K562 (cell line): ENCODE data around the gene SELENOI. TPM values are rescaled to one million over a fixed set of nuclear protein-coding genes. Genes with fewer than 3 reads are reported as not detected.
A peak's percentile ranks its signal among the peaks of the same experiment; 100 is the strongest.

Source experiments
- CAMTA2 ChIP-seq: fragments of 250-450 bp; sonication (Bioruptor Pico); conservative IDR thresholded peaks from 2 replicates; pipeline ENCODE4 v1.5.1; 2022
- EGR1 ChIP-seq: fragments of 450-650 bp; conservative IDR thresholded peaks from 2 replicates; pipeline ENCODE4 v1.6.1; 2017; ENCODE audit warnings: mild to moderate bottlenecking
- GABPB1 ChIP-seq: sonication (generic); formaldehyde crosslinking; IDR thresholded peaks from 2 replicates; pipeline ENCODE4 v1.8.0; 2022; ENCODE audit warnings: mild to moderate bottlenecking, missing genetic modification reagents
- HOXB6 ChIP-seq: fragments of 250-450 bp; sonication (Bioruptor Pico); IDR thresholded peaks from 2 replicates; pipeline ENCODE4 v1.5.1; 2022; ENCODE audit warnings: mild to moderate bottlenecking, borderline replicate concordance
- ZNF143 ChIP-seq: sonication (generic); formaldehyde crosslinking; IDR thresholded peaks from 2 replicates; pipeline ENCODE4 v1.9.0; 2022; ENCODE audit warnings: mild to moderate bottlenecking, missing genetic modification reagents
- ZNF311 ChIP-seq: fragments of 250-450 bp; sonication (Bioruptor Pico); IDR thresholded peaks from 2 replicates; pipeline ENCODE4 v1.4.0; 2020; ENCODE audit warnings: mild to moderate bottlenecking, moderate library complexity
- polyA plus RNA-seq, 8 experiments: library from polyadenylated mRNA; depleted of rRNA in 4 of 8; stranded (reverse) in 5 of 8; unstranded in 3 of 8; fragments of >200 nt; fragmentation: Nextera tagmentation in 2 of 8; fragmentation: Illumina TruSeq in 1 of 8; extraction: Ambion mirVana in 2 of 8; extraction: Trizol in 1 of 8; gene quantifications; 2 replicates each; pipeline versions ENCODE4 v1.2.1 to v1.2.3, GENCODE V29; 2011 to 2014; ENCODE audit warnings: inconsistent platforms in 1 of 8, missing spikeins in 1 of 8
- total RNA-seq, 7 experiments: library from RNA; depleted of rRNA in 6 of 7; stranded (reverse); fragments of >200 nt in 6 of 7; fragmentation: Illumina TruSeq in 2 of 7; extraction: Trizol in 2 of 7; gene quantifications; 2 replicates each; pipeline versions ENCODE4 v1.2.1 to v1.2.3, GENCODE V29; 2011 to 2021; ENCODE audit warnings: low replicate concordance in 1 of 7
- TF ChIP-seq, protein P1 (sequence below): fragments of 450-650 bp; IDR thresholded peaks from 2 replicates; pipeline ENCODE4 v1.6.1; 2016; ENCODE audit warnings: mild to moderate bottlenecking, moderate library complexity

The SELENOI gene
- total and polyA plus RNA-seq, 9 of the 15 experiments (the other 6 are each of a cell fraction or from before 2014, with no cell fraction given) = 9.6 to 46.9 (median 24.4) TPM

DNA sequence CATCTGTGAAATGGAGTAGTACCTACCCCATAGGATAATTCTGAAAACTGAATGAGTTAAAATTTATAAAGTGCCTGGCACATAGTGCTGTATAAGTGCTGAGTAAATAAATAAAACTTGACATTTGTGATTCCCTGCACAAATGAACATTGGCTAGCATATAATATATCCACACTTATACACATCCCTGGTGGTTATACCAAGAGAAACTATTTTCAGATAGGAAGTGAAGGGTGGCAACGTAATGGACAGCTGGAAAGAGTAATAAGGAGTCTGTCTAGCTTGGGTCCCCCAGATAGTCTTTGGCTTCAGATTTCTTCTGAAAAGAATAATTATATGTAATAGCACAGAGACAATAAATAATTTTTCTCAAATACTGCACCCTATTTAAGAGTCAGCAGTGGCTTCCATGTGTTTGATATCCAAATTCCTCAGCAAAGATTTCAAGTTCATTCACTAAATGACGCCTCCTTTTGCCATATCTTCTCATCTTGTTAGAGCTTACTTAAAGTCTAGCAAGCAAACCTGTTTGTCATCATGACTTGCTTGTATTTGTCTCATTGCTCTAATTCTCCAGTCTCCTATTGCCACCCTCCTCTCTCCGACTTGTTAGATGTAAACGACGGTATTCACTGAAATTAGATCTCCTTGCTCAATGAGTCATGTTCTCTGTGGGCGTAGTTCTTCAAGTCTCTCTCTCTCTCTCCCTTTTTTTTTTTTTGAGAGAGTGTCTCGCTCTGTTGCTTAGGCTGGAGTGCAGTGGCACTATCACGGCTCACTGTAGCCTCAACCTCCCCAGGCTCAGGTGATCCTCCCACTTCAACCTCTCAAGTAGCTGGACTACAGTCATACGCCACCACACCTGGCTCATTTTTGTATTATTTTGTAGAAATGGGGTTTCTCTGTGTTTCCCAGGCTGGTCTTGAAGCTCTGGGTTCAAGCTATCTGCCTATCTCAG, 9.4 kb downstream of the SELENOI start (continued):
- TF ChIP-seq, protein P1, sequence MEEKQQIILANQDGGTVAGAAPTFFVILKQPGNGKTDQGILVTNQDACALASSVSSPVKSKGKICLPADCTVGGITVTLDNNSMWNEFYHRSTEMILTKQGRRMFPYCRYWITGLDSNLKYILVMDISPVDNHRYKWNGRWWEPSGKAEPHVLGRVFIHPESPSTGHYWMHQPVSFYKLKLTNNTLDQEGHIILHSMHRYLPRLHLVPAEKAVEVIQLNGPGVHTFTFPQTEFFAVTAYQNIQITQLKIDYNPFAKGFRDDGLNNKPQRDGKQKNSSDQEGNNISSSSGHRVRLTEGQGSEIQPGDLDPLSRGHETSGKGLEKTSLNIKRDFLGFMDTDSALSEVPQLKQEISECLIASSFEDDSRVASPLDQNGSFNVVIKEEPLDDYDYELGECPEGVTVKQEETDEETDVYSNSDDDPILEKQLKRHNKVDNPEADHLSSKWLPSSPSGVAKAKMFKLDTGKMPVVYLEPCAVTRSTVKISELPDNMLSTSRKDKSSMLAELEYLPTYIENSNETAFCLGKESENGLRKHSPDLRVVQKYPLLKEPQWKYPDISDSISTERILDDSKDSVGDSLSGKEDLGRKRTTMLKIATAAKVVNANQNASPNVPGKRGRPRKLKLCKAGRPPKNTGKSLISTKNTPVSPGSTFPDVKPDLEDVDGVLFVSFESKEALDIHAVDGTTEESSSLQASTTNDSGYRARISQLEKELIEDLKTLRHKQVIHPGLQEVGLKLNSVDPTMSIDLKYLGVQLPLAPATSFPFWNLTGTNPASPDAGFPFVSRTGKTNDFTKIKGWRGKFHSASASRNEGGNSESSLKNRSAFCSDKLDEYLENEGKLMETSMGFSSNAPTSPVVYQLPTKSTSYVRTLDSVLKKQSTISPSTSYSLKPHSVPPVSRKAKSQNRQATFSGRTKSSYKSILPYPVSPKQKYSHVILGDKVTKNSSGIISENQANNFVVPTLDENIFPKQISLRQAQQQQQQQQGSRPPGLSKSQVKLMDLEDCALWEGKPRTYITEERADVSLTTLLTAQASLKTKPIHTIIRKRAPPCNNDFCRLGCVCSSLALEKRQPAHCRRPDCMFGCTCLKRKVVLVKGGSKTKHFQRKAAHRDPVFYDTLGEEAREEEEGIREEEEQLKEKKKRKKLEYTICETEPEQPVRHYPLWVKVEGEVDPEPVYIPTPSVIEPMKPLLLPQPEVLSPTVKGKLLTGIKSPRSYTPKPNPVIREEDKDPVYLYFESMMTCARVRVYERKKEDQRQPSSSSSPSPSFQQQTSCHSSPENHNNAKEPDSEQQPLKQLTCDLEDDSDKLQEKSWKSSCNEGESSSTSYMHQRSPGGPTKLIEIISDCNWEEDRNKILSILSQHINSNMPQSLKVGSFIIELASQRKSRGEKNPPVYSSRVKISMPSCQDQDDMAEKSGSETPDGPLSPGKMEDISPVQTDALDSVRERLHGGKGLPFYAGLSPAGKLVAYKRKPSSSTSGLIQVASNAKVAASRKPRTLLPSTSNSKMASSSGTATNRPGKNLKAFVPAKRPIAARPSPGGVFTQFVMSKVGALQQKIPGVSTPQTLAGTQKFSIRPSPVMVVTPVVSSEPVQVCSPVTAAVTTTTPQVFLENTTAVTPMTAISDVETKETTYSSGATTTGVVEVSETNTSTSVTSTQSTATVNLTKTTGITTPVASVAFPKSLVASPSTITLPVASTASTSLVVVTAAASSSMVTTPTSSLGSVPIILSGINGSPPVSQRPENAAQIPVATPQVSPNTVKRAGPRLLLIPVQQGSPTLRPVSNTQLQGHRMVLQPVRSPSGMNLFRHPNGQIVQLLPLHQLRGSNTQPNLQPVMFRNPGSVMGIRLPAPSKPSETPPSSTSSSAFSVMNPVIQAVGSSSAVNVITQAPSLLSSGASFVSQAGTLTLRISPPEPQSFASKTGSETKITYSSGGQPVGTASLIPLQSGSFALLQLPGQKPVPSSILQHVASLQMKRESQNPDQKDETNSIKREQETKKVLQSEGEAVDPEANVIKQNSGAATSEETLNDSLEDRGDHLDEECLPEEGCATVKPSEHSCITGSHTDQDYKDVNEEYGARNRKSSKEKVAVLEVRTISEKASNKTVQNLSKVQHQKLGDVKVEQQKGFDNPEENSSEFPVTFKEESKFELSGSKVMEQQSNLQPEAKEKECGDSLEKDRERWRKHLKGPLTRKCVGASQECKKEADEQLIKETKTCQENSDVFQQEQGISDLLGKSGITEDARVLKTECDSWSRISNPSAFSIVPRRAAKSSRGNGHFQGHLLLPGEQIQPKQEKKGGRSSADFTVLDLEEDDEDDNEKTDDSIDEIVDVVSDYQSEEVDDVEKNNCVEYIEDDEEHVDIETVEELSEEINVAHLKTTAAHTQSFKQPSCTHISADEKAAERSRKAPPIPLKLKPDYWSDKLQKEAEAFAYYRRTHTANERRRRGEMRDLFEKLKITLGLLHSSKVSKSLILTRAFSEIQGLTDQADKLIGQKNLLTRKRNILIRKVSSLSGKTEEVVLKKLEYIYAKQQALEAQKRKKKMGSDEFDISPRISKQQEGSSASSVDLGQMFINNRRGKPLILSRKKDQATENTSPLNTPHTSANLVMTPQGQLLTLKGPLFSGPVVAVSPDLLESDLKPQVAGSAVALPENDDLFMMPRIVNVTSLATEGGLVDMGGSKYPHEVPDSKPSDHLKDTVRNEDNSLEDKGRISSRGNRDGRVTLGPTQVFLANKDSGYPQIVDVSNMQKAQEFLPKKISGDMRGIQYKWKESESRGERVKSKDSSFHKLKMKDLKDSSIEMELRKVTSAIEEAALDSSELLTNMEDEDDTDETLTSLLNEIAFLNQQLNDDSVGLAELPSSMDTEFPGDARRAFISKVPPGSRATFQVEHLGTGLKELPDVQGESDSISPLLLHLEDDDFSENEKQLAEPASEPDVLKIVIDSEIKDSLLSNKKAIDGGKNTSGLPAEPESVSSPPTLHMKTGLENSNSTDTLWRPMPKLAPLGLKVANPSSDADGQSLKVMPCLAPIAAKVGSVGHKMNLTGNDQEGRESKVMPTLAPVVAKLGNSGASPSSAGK = peak; percentile 17; the same call in 1 of the 2 replicates
- peak; percentile 97 for TF ChIP-seq EGR1
- TF ChIP-seq CAMTA2 = no peak
- TF ChIP-seq ZNF143 (CRISPR knock-in tag) = no peak
- no peak for TF ChIP-seq ZNF311
- no peak for TF ChIP-seq HOXB6 (CRISPR knock-in tag)
- peak; percentile 29; the same call in 1 of the 2 replicates for TF ChIP-seq GABPB1 (CRISPR knock-in tag)
